Muscle of arm (tissue), 12 donors: Measurements from ENCODE around the gene UBXN2A. TPM values are rescaled to one million over a fixed set of nuclear protein-coding genes. Genes with fewer than 3 reads are reported as not detected.
"Not testable (repeated sequence)": the region's sequence is repeated elsewhere in the genome, so short reads cannot be mapped to it uniquely, and the experiment has no call there.

Source experiments
- DNase-seq: peaks from one replicate; pipeline ENCODE4 v3.0.0-alpha.2; 2013
- polyA plus RNA-seq, 12 donors: library from polyadenylated mRNA; unstranded; fragments of 120-200 nt; gene quantifications; one replicate each; pipeline ENCODE4 v1.2.1, GENCODE V29; 2013; ENCODE audit not compliant: insufficient read length in 12 of 12

The UBXN2A gene
- polyA plus RNA-seq, 12 donors = 15.3 to 68.6 (median 20.9) TPM

GRCh38 chr2:24011250-24012104 lies 71.2 kb downstream of the UBXN2A start:
- no peak for DNase-seq

- no peak for DNase-seq
Observed at GRCh38 chr2:24012521-24013188, 72.4 kb downstream of the UBXN2A start.

GRCh38 chr2:24014902-24015301 lies 74.6 kb downstream of the UBXN2A start:
- not testable (repeated sequence) for DNase-seq

- DNase-seq = no peak
Observed at GRCh38 chr2:24015562-24016375, 75.5 kb downstream of the UBXN2A start.

- no peak for DNase-seq
Observed at GRCh38 chr2:24016376-24016761, 76.1 kb downstream of the UBXN2A start.

- DNase-seq = no peak
Observed at GRCh38 chr2:24016853-24017703, 76.8 kb downstream of the UBXN2A start.

- no peak for DNase-seq
Observed at GRCh38 chr2:24017711-24018110, 77.4 kb downstream of the UBXN2A start.

- DNase-seq = no peak
Observed at GRCh38 chr2:24018241-24018640, 78.0 kb downstream of the UBXN2A start.

- DNase-seq = no peak
Observed at GRCh38 chr2:24019729-24020128, 79.5 kb downstream of the UBXN2A start.

- no peak for DNase-seq
Observed at GRCh38 chr2:24020244-24020643, 80.0 kb downstream of the UBXN2A start.

GRCh38 chr2:24021122-24021998 lies 81.1 kb downstream of the UBXN2A start:
- DNase-seq = no peak

- DNase-seq = no peak
Observed at GRCh38 chr2:24022324-24022974, 82.2 kb downstream of the UBXN2A start.

GRCh38 chr2:24022975-24023575 lies 82.8 kb downstream of the UBXN2A start:
- DNase-seq = no peak

GRCh38 chr2:24024018-24024417 lies 83.8 kb downstream of the UBXN2A start:
- no peak for DNase-seq

- no peak for DNase-seq
Observed at GRCh38 chr2:24024996-24025663, 84.9 kb downstream of the UBXN2A start.

GRCh38 chr2:24026233-24026632 lies 86.0 kb downstream of the UBXN2A start:
- no peak for DNase-seq

- DNase-seq = no peak
Observed at GRCh38 chr2:24038786-24039499, 98.7 kb downstream of the UBXN2A start.

- DNase-seq = no peak
Observed at GRCh38 chr2:24040511-24040910, 100.2 kb downstream of the UBXN2A start.
